Type B pancreatic cell (in vitro differentiated cells): ENCODE data around the gene RBM8A. TPM values are rescaled to one million over a fixed set of nuclear protein-coding genes. Genes with fewer than 3 reads are reported as not detected.

ENCODE experiments used
- DNase-seq: peaks from one replicate; pipeline ENCODE4 v3.0.0; 2021; ENCODE audit warnings: mixed read lengths; ENCODE audit not compliant: unreplicated experiment; ENCODE audit errors: extremely low spot score
- H3K27ac Mint-ChIP-seq: 2 replicates; pipeline ENCODE4 v1.8.0; 2021; ENCODE audit warnings: mild to moderate bottlenecking, mixed read lengths
- H3K27me3 Mint-ChIP-seq: 2 replicates; pipeline ENCODE4 v1.8.0; 2021; ENCODE audit warnings: mixed read lengths
- H3K36me3 Mint-ChIP-seq: 2 replicates; pipeline ENCODE4 v1.8.0; 2021; ENCODE audit warnings: mixed read lengths
- H3K4me1 Mint-ChIP-seq: one replicate; pipeline ENCODE4 v1.8.0; 2021; ENCODE audit warnings: mixed read lengths; ENCODE audit not compliant: unreplicated experiment
- H3K4me3 Mint-ChIP-seq: 2 replicates; pipeline ENCODE4 v1.8.0; 2021; ENCODE audit warnings: mild to moderate bottlenecking, mixed read lengths
- H3K9me3 Mint-ChIP-seq: 2 replicates; pipeline ENCODE4 v1.8.0; 2021; ENCODE audit warnings: mixed read lengths
- CTCF ChIP-seq: fragments of 200-600 bp; sonication (generic); conservative IDR thresholded peaks from 2 replicates; pipeline ENCODE4 v1.5.0; 2021; ENCODE audit warnings: antibody characterized with exemption, mild to moderate bottlenecking
- total RNA-seq: library from RNA; stranded (reverse); gene quantifications from 2 replicates; pipeline ENCODE4 v1.2.1, GENCODE V29; 2021; ENCODE audit warnings: low replicate concordance

The RBM8A gene
- total RNA-seq, 1 donor from 2014 or later: 160 TPM

- TF ChIP-seq CTCF: no peak
- no peaks in the 10 kb centered on the region for H3K9me3 Mint-ChIP-seq
- no peak overlapping the region for H3K27ac Mint-ChIP-seq
- no peaks in the 10 kb centered on the region for H3K36me3 Mint-ChIP-seq
- H3K27me3 Mint-ChIP-seq: peaks cover 62% of the 10 kb centered on the region
- peaks cover 31% of the 10 kb centered on the region for H3K4me1 Mint-ChIP-seq
- peak overlapping the region; percentile 2 for H3K4me3 Mint-ChIP-seq
- DNase-seq: no peak
Observed at GRCh38 chr1:145955436-145955835, 28.2 kb upstream of the RBM8A start.

- no peak overlapping the region for H3K4me3 Mint-ChIP-seq
- peaks cover 26% of the 10 kb centered on the region for H3K4me1 Mint-ChIP-seq
- H3K27me3 Mint-ChIP-seq: peaks cover 49% of the 10 kb centered on the region
- no peak for TF ChIP-seq CTCF
- no peak overlapping the region for H3K27ac Mint-ChIP-seq
- H3K9me3 Mint-ChIP-seq: no peaks in the 10 kb centered on the region
- H3K36me3 Mint-ChIP-seq: no peaks in the 10 kb centered on the region
- no peak for DNase-seq
Observed at GRCh38 chr1:145953861-145954260, 26.6 kb upstream of the RBM8A start.

- DNase-seq: no peak
- no peaks in the 10 kb centered on the region for H3K9me3 Mint-ChIP-seq
- H3K36me3 Mint-ChIP-seq: no peaks in the 10 kb centered on the region
- H3K4me1 Mint-ChIP-seq: peaks cover 19% of the 10 kb centered on the region
- peaks cover 39% of the 10 kb centered on the region for H3K27me3 Mint-ChIP-seq
- H3K4me3 Mint-ChIP-seq: no peak overlapping the region
- TF ChIP-seq CTCF: no peak
- H3K27ac Mint-ChIP-seq: no peak overlapping the region
Observed at GRCh38 chr1:145952903-145953302, 25.6 kb upstream of the RBM8A start.

- no peak overlapping the region for H3K4me3 Mint-ChIP-seq
Observed at GRCh38 chr1:145951526-145951925, 24.2 kb upstream of the RBM8A start.

GRCh38 chr1:145949219-145949618, 21.9 kb upstream of the RBM8A start:
- peaks cover 7% of the 10 kb centered on the region for H3K27me3 Mint-ChIP-seq
- DNase-seq: no peak
- peaks cover 6% of the 10 kb centered on the region for H3K4me1 Mint-ChIP-seq
- no peak for TF ChIP-seq CTCF
- H3K27ac Mint-ChIP-seq: no peak overlapping the region
- no peaks in the 10 kb centered on the region for H3K36me3 Mint-ChIP-seq
- no peaks in the 10 kb centered on the region for H3K9me3 Mint-ChIP-seq
- no peak overlapping the region for H3K4me3 Mint-ChIP-seq

More at GRCh38 chr1:145951526-145951925, 24.2 kb upstream of the RBM8A start:
- no peaks in the 10 kb centered on the region for H3K36me3 Mint-ChIP-seq
- DNase-seq: no peak
- no peak for TF ChIP-seq CTCF
- H3K4me1 Mint-ChIP-seq: peaks cover 18% of the 10 kb centered on the region
- H3K27me3 Mint-ChIP-seq: peaks cover 28% of the 10 kb centered on the region
- H3K9me3 Mint-ChIP-seq: no peaks in the 10 kb centered on the region
- no peak overlapping the region for H3K27ac Mint-ChIP-seq

- no peaks in the 10 kb centered on the region for H3K27me3 Mint-ChIP-seq
- DNase-seq: no peak
Observed at GRCh38 chr1:145947551-145947950, 20.3 kb upstream of the RBM8A start.

More at GRCh38 chr1:145947551-145947950, 20.3 kb upstream of the RBM8A start:
- Mint-ChIP-seq H3K27ac (no peak overlapping the region), H3K36me3 (no peaks in the 10 kb centered on the region), H3K9me3 (no peaks in the 10 kb centered on the region), H3K4me1 (peaks cover 4% of the 10 kb centered on the region), H3K4me3 (no peak overlapping the region)
- TF ChIP-seq CTCF: no peak
